ENCODE results near the gene TPST1.
"Not testable (repeated sequence)": the region's sequence is repeated elsewhere in the genome, so short reads cannot be mapped to it uniquely, and the experiment has no call there.

TPST1 gene

GRCh38 chr7:66395128-66395571 is 190.0 kb downstream of the TPST1 start:
- DNase-seq, result not testable (repeated sequence)

- DNase-seq, result not testable (repeated sequence)
These were observed 190.9 kb downstream of the TPST1 start for GRCh38 chr7:66396052-66396451.

- not testable (repeated sequence) for DNase-seq
These were observed 193.7 kb downstream of the TPST1 start for GRCh38 chr7:66398841-66399240.

DNA sequence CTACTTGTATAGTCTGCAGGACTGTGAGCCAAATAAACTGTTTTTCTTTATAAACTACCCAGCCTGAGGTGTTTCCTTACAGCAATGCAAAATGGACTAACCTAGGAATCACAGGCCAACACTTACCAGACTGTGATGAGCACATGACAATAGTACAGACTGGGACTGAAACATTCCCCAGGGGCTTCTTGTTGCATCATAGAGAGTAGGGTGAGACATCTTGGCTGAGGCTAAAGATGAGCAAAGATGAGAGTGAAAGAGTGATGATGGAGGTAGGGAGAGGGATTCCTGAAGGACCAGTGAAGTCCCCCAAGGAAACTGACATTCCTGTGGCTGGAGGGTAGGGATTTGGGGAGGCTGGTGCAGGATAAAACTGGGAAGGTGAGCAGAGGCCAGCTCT is 194.4 kb downstream of the TPST1 start:
- no peak for DNase-seq

DNA sequence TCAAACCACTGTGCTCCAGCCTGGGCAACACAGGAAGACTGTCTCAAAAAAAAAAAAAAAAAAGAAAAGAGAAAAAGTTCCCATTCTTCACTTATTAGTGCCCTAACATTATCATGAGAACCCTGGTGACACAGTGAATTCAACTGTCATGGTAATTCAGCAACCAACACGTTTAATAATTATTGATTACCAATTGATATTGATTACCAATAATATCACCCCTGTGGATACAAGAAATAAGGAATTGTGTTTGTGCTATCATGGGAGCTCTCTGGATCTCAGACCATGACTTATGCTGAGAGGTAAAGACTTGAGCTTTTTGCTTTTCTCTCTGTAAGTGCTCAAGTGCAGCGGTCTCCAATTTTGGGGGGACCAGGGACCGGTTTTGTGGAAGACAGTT is 195.3 kb downstream of the TPST1 start:
- no peak for DNase-seq

- not testable (repeated sequence) for DNase-seq
These were observed 196.0 kb downstream of the TPST1 start for GRCh38 chr7:66401126-66401525.

DNA sequence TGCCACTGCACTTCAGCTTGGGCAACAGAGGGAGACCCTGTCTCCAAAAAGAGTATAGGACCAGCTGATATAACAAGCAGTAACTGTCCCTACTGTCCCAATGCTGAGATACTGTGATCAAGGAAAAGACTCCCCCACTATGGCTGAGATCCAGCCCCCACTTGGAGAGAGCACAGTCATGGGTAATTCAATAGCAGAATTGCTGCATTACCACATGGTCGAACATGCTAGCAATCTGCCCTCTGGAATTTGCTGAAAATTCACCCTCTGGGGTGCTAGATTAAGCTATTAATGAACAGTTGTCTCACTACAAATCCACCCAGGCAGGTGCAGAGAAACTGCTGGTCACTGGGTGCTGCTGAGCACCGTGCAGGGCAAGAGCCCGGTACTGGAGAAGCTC is 196.8 kb downstream of the TPST1 start:
- DNase-seq, result not testable (repeated sequence)

DNA sequence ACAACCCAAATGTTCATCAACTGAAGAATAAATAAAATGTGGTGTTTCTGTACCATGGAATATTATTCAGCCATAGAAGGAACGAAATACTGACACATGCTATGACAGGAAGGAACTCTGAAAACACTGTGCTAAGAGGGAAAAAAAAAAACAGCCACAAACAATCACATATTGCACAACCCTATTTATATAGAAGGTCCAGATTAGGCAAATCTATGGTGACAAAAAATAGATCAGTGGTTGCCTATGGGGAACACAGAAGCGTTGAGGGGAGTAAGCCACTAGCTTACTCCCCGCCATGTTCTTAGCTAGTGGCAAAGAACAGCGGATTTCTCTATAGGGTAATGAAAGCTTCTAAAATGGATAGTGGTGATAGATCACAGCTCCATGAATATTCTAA is 198.4 kb downstream of the TPST1 start:
- peak; percentile 13 for DNase-seq

- DNase-seq, result no peak
These were observed 204.4 kb downstream of the TPST1 start for GRCh38 chr7:66409493-66409892.

Data from inflammatory macrophage treated with lipopolysaccharide for 4 hours (primary cell).